Neural crest cell (in vitro differentiated cells): ENCODE data around the gene CYBA. TPM values are rescaled to one million over a fixed set of nuclear protein-coding genes. Genes with fewer than 3 reads are reported as not detected.

Source experiments
- DNase-seq: peaks from one replicate; pipeline ENCODE4 v3.0.0; 2021; ENCODE audit warnings: low read depth, mixed read lengths, low spot score
- H3K27ac Mint-ChIP-seq: one replicate; pipeline ENCODE4 v1.8.0; 2021; ENCODE audit warnings: mild to moderate bottlenecking, mixed read lengths; ENCODE audit not compliant: unreplicated experiment
- H3K27me3 Mint-ChIP-seq: 2 replicates; pipeline ENCODE4 v1.8.0; 2021; ENCODE audit warnings: low read depth, mild to moderate bottlenecking, mixed read lengths
- H3K36me3 Mint-ChIP-seq: 2 replicates; pipeline ENCODE4 v1.8.0; 2021; ENCODE audit warnings: low read depth, mild to moderate bottlenecking, mixed read lengths
- H3K4me1 Mint-ChIP-seq: 2 replicates; pipeline ENCODE4 v1.8.0; 2021; ENCODE audit warnings: mixed read lengths
- H3K4me3 Mint-ChIP-seq: one replicate; pipeline ENCODE4 v1.8.0; 2021; ENCODE audit warnings: mild to moderate bottlenecking, mixed read lengths
- H3K9me3 Mint-ChIP-seq: 2 replicates; pipeline ENCODE4 v1.8.0; 2021; ENCODE audit warnings: mixed read lengths
- total RNA-seq: library from RNA; stranded (reverse); gene quantifications from 2 replicates; pipeline ENCODE4 v1.2.1, GENCODE V29; 2021
- TF ChIP-seq, protein P1 (sequence below): fragments of 200-600 bp; sonication (generic); conservative IDR thresholded peaks from 2 replicates; pipeline ENCODE4 v1.5.0; 2021; ENCODE audit warnings: antibody characterized with exemption, mild to moderate bottlenecking

CYBA gene
- total RNA-seq, 1 donor from 2014 or later, result 22.3 TPM

- DNase-seq, result no peak
- no peaks in the 10 kb centered on the region for H3K27me3 Mint-ChIP-seq
- no peaks in the 10 kb centered on the region for H3K36me3 Mint-ChIP-seq
- H3K27ac Mint-ChIP-seq, result no peak overlapping the region
- H3K9me3 Mint-ChIP-seq, result no peaks in the 10 kb centered on the region
- H3K4me3 Mint-ChIP-seq, result no peak overlapping the region
- no peaks in the 10 kb centered on the region for H3K4me1 Mint-ChIP-seq
- TF ChIP-seq, protein P1, sequence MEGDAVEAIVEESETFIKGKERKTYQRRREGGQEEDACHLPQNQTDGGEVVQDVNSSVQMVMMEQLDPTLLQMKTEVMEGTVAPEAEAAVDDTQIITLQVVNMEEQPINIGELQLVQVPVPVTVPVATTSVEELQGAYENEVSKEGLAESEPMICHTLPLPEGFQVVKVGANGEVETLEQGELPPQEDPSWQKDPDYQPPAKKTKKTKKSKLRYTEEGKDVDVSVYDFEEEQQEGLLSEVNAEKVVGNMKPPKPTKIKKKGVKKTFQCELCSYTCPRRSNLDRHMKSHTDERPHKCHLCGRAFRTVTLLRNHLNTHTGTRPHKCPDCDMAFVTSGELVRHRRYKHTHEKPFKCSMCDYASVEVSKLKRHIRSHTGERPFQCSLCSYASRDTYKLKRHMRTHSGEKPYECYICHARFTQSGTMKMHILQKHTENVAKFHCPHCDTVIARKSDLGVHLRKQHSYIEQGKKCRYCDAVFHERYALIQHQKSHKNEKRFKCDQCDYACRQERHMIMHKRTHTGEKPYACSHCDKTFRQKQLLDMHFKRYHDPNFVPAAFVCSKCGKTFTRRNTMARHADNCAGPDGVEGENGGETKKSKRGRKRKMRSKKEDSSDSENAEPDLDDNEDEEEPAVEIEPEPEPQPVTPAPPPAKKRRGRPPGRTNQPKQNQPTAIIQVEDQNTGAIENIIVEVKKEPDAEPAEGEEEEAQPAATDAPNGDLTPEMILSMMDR, result no peak
Measured at GRCh38 chr16:88697116-88697830, 46.4 kb upstream of the CYBA start.

GRCh38 chr16:88696441-88696840 is 45.6 kb upstream of the CYBA start:
- H3K27me3 Mint-ChIP-seq, result no peaks in the 10 kb centered on the region
- no peaks in the 10 kb centered on the region for H3K36me3 Mint-ChIP-seq
- H3K4me1 Mint-ChIP-seq, result no peaks in the 10 kb centered on the region
- no peak for DNase-seq
- no peak overlapping the region for H3K4me3 Mint-ChIP-seq
- no peak overlapping the region for H3K27ac Mint-ChIP-seq
- no peaks in the 10 kb centered on the region for H3K9me3 Mint-ChIP-seq
- TF ChIP-seq, protein P1, result no peak

DNA sequence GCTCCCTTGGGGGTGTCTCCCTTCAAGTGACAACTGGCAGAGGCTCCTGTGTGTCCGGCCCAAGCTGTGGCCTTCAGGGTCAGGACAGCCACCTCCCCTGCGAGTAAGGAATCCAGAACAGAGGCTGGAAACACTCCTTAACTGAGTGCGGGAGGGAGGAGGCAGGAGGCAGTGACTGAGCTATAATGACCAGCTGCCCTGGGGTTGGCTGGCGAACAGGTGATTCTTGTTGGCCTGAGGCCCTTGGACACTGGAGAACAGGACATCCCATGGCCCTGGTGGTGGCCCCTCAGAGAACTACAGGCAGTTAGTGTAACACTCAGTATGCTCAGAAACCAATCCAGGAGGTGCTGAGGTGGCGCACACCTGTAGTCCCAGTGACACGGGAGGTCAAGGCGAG is 44.9 kb upstream of the CYBA start:
- no peaks in the 10 kb centered on the region for H3K9me3 Mint-ChIP-seq
- no peaks in the 10 kb centered on the region for H3K4me1 Mint-ChIP-seq
- TF ChIP-seq, protein P1, result no peak
- no peak overlapping the region for H3K27ac Mint-ChIP-seq
- H3K36me3 Mint-ChIP-seq, result no peaks in the 10 kb centered on the region
- H3K27me3 Mint-ChIP-seq, result peaks cover 6% of the 10 kb centered on the region
- H3K4me3 Mint-ChIP-seq, result no peak overlapping the region
- no peak for DNase-seq

- Mint-ChIP-seq H3K4me1 (no peaks in the 10 kb centered on the region), H3K27me3 (peaks cover 11% of the 10 kb centered on the region), H3K36me3 (no peaks in the 10 kb centered on the region), H3K27ac (no peak overlapping the region), H3K4me3 (no peak overlapping the region), H3K9me3 (no peaks in the 10 kb centered on the region)
- DNase-seq, result no peak
- TF ChIP-seq, protein P1, result no peak
Measured at GRCh38 chr16:88695218-88695617, 44.4 kb upstream of the CYBA start.

DNA sequence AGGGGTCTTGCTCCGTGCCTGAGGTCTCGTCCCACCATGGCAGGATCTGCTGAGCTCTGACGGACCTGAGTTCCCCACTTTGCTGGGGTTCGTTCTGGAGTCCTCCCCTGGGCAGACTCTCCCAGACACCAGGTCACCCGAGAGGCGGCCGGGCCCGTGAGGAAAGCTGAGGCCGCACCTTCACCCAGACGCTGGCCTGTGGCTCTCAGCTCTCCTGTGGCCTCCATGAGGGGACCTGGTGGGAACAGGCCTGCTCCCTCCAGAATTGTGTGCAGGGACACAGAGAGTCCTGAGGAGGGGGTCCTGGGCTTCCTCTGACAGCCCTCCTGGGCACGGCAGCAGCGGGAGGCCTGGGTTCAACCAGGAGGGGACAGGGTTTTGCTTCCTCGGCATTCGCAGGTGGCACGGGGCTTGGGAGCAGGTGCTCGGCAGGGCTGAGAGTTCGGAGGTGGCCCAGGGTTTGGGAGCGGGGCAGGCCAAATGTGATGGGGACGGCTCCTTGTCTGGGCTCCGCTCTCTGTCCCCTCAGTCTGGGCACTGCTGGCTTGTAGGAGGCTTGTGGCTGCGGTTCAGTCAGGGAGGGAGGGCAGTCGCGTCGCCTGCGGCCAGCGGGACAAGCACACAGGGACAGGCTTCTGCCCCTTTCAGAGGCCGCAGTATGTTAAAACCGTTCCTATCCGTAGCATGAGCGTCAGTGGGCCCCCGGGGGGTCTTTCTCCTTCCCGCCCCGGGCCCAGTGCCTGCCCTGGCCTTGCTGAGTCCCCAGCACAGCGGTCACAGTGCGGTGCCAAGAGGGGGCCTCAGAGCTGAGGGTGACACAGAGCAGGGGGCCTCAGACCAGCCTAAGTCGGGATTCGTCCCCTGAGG is 43.6 kb upstream of the CYBA start:
- H3K4me1 Mint-ChIP-seq, result no peaks in the 10 kb centered on the region
- H3K27me3 Mint-ChIP-seq, result peaks cover 15% of the 10 kb centered on the region
- no peak overlapping the region for H3K27ac Mint-ChIP-seq
- DNase-seq, result no peak
- no peaks in the 10 kb centered on the region for H3K36me3 Mint-ChIP-seq
- TF ChIP-seq, protein P1, result no peak
- no peak overlapping the region for H3K4me3 Mint-ChIP-seq
- H3K9me3 Mint-ChIP-seq, result no peaks in the 10 kb centered on the region
